Measurements from ENCODE around the gene GMCL1.

DNA sequence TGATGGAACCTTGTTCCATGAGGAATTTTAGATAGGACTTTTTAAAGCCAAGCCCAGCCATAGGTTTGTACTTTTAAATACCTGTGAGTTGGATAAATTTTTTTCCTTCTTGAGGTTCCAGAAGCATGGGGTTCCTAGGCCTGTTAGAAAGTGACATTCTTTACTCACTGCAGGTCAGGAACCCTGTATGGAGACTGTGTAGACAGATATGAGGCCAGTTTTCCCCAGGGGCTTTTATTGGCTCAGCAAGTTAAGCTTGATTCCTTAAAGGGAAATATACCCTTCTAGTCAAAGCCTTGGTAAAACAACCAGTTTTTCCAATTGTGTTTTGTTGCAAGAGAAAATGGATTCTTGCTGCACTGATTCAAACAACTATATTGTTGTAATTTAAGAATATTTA, 38.4 kb upstream of the GMCL1 start:
- TF ChIP-seq, protein P1, sequence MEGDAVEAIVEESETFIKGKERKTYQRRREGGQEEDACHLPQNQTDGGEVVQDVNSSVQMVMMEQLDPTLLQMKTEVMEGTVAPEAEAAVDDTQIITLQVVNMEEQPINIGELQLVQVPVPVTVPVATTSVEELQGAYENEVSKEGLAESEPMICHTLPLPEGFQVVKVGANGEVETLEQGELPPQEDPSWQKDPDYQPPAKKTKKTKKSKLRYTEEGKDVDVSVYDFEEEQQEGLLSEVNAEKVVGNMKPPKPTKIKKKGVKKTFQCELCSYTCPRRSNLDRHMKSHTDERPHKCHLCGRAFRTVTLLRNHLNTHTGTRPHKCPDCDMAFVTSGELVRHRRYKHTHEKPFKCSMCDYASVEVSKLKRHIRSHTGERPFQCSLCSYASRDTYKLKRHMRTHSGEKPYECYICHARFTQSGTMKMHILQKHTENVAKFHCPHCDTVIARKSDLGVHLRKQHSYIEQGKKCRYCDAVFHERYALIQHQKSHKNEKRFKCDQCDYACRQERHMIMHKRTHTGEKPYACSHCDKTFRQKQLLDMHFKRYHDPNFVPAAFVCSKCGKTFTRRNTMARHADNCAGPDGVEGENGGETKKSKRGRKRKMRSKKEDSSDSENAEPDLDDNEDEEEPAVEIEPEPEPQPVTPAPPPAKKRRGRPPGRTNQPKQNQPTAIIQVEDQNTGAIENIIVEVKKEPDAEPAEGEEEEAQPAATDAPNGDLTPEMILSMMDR (IDR thresholded peaks at IDR 0.05; ENCODE audit: insufficient read depth, low read depth, low read length), result no peak
- no peak for TF ChIP-seq EZH2 (IDR thresholded peaks at IDR 0.05; ENCODE audit: insufficient read depth, low read length)

Measured in astrocyte (in vitro differentiated cells and primary cell).